GM12865 (cell line): Measurements from ENCODE around the gene NACC2.

ENCODE experiments used
- DNase-seq: peaks from one replicate; pipeline ENCODE4 v3.0.0; 2010; ENCODE audit warnings: low read depth
- H3K4me3 ChIP-seq: 2 replicates; pipeline ENCODE4 v1.5.1; 2011; ENCODE audit warnings: mild to moderate bottlenecking, low read depth, low read length, control low read depth
- TF ChIP-seq, protein P1 (sequence below): IDR thresholded peaks from 2 replicates; pipeline ENCODE4 v1.5.1; 2011; ENCODE audit warnings: low read length, control low read depth, low read depth, inconsistent platforms; ENCODE audit not compliant: insufficient read depth; ENCODE audit errors: missing control alignments

Gene NACC2

GRCh38 chr9:136127313-136127712 is 32.2 kb upstream of the NACC2 start:
- no peak for DNase-seq
- TF ChIP-seq, protein P1, sequence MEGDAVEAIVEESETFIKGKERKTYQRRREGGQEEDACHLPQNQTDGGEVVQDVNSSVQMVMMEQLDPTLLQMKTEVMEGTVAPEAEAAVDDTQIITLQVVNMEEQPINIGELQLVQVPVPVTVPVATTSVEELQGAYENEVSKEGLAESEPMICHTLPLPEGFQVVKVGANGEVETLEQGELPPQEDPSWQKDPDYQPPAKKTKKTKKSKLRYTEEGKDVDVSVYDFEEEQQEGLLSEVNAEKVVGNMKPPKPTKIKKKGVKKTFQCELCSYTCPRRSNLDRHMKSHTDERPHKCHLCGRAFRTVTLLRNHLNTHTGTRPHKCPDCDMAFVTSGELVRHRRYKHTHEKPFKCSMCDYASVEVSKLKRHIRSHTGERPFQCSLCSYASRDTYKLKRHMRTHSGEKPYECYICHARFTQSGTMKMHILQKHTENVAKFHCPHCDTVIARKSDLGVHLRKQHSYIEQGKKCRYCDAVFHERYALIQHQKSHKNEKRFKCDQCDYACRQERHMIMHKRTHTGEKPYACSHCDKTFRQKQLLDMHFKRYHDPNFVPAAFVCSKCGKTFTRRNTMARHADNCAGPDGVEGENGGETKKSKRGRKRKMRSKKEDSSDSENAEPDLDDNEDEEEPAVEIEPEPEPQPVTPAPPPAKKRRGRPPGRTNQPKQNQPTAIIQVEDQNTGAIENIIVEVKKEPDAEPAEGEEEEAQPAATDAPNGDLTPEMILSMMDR = no peak
- no peak overlapping the region for H3K4me3 ChIP-seq

DNA sequence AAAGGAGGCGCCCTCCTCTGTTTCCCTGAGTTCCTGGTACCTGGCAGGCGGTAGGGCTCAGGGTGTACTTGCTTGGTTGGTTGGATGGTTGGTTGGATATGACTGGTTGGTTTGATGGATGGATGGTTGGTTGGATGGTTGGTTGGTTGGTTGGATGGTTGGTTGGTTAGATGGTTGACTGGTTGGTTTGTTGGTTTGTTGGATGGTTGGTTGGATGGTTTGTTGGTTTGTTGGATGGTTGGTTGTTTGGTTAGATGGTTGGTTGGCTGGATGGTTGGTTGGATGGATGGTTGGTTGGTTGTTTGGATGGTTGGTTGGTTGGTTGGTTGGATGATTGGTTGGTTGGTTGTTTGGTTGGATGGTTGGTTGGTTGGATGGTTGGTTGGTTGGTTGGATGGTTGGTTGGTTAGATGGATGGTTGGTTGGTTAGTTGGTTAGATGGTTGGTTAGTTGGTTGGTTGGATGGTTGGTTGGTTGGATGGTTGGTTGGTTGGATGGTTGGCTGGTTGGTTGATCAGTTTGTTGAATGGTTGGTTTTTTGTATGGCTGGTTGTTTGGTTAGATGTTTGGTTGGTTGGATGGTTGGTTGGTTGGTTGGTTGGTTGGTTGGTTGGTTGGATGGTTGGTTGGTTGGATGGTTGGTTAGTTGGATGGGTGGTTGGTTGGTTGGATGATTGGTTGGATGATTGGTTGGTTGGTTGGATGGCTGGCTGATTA is 30.0 kb upstream of the NACC2 start:
- no peak for DNase-seq
- TF ChIP-seq, protein P1 = no peak
- H3K4me3 ChIP-seq = no peak overlapping the region

- H3K4me3 ChIP-seq = no peak overlapping the region
- peak; percentile 73 for DNase-seq
- TF ChIP-seq, protein P1 = peak; percentile 96
These were observed 27.6 kb upstream of the NACC2 start for GRCh38 chr9:136122425-136123383.

- no peak overlapping the region for H3K4me3 ChIP-seq
- TF ChIP-seq, protein P1 = no peak
- DNase-seq = no peak
These were observed 26.7 kb upstream of the NACC2 start for GRCh38 chr9:136121801-136122200.

DNA sequence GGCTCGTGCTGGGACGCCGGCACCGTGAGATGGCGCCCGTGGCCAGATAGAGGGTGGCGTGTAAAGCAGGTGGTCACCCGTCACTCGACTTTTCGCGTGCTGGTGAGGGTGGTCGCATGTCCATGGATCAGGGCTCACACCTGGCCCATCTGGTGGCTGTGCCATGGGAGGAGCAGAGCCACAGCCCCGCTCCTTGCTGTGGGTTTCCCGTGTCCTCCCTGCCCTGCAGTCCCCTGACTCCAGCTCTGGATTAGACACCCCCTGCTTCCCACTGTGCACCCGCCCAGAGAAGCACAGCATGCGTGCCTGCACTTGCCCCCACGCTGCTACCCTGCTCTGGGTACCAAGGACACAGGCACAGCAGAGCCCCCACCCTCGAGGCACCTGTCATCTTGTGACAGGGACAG is 25.4 kb upstream of the NACC2 start:
- no peak for DNase-seq
- H3K4me3 ChIP-seq = no peak overlapping the region
- TF ChIP-seq, protein P1 = no peak

DNA sequence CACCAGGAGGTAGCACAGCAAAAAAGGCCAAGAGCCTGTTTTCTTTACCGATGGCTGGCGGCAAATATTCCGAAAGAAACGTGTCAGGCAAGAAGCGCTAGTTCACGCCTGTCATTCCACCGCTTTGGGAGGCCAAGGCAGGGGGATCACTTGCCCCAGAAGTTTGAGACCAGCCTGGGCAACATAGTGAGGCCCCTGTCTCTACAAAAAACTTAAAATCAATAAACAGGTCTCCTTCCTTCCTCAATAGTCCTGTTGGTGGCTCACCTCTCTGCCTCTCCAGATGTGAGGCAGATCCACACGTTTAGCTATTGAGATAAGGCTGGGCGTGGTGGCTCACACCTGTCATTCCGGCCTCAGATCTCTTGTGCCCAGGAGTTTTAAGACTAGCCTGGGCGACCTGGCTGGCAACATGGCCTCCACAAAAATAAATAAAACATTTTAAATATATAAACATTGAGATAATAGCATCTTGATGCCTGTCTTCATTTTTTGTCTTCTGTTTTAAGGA is 24.8 kb upstream of the NACC2 start:
- peak overlapping the region; percentile 82 for H3K4me3 ChIP-seq
- no peak for DNase-seq
- TF ChIP-seq, protein P1 = no peak
